Activated CD4-positive, alpha-beta T cell treated with anti-CD3 and anti-CD28 coated beads, Interleukin-2, amount 50 U/mL, for 1 hour (primary cell): ENCODE results near the gene SMG7.

Experiments used
- DNase-seq: peaks from one replicate; pipeline ENCODE4 v3.0.0-alpha.2; 2020

SMG7 gene

DNA sequence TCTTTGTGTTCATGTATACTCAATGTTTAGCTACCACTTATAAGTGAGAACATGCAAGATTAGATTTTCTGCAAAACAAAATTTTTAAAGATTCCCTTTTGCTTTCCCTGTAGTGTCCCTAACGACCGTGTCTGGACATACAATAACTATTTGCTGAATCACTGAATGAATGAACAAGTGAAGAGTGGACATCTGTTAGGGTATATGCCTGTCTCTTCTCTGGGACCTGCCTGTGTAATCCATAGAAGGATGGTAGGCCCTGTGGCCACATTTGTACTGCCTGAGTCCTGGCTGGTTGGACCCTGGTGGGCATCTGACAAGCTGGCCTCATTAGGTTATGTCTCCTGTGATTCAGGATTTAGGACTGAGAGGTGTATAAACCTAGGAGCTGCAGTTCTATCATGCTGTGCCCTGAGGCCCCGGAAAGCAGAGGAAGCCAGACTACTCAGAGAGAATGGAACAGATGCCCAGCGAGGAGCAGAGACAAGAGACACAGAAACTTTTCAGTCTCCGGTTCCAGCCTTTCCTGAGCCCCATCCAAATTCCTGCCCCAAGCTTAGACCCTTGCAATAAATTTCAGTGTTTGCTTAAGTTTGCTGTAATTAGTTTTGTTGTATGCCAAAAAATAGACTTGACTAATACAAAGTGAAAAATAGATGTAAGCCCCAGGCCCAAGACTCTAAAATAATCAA is 125.5 kb downstream of the SMG7 start:
- DNase-seq: no peak

DNA sequence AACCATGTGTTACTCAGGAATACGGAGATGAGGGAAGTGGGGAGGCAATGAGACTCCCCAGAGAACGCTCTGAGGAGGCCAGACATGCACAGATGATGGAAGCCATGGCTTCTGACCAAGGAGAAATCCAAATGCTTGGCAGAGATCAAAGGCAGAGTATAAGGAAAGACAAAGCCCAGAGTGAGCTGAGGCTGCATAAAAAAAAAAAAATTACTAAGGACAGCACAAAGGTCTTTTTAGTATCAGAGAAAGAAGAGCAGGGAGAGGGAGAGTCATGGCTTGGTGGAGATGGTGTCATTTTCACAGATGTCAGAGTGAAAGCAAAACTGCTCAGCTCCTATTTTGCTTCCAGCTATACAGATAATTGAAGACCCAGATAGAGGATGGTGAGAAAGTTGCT is 126.1 kb downstream of the SMG7 start:
- DNase-seq: no peak

DNA sequence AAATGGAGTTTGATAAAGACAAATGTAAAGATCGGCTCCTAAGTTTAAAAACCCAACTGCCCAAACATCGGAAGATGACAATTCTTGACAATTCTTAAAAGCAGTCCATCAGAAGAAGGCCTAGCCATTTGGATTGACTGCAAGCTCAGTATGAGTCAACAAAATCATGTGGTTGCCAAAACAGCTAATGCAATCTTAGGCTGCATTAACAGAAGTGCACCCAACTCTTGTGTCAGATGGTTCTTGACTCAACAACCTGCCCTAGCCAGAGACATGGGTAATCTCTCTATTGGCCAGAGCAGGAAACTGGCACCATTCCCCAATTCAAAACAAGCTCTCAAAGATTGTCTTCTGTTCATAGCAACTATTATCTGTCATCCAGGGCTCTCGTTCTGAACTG is 127.8 kb downstream of the SMG7 start:
- DNase-seq: no peak

DNA sequence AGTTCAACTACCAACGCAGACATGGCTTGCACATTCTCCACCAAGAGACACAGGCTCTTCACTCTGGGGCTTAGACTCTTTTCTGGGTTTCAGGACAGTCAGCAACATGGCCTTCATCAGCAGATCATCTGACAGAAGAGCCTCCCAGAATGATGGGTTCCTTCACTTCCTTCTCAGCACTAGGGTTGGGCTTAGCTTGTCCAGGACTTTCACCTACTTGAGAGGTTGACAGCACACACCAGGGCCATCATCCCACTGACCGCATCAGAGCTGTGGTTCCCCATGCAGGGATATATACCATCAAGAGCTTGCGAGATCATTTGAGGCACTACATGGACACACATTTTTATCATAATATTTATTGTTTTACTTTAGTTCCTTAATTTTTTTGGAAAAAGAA is 128.3 kb downstream of the SMG7 start:
- DNase-seq: no peak

DNA sequence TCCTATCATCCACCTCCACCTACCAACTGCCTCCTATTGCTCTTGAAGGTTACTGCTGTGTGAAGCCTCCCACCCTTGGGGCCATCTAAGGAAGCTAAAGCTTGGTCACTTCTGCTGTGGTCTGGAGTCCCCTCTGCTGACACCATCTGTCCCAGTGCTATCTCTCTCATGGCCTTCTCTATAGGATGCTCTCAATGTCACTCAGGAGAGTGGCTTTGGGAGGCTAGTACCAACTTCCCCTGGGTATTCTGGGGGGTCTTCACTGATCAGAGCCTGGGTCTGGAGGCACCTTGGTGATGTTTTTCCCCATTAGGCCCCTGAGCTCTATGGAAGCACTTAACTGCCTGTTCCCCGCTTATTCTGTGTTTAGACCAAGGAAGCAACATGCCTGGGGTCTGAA is 130.2 kb downstream of the SMG7 start:
- no peak for DNase-seq
